ENCODE measurements around the gene MAN2B2. TPM values are rescaled to one million over a fixed set of nuclear protein-coding genes. Genes with fewer than 3 reads are reported as not detected.

Gene MAN2B2
- total and polyA plus RNA-seq, 2 of the 4 experiments (the other 2 are of a cell fraction): 13.4 to 34.1 TPM

DNA sequence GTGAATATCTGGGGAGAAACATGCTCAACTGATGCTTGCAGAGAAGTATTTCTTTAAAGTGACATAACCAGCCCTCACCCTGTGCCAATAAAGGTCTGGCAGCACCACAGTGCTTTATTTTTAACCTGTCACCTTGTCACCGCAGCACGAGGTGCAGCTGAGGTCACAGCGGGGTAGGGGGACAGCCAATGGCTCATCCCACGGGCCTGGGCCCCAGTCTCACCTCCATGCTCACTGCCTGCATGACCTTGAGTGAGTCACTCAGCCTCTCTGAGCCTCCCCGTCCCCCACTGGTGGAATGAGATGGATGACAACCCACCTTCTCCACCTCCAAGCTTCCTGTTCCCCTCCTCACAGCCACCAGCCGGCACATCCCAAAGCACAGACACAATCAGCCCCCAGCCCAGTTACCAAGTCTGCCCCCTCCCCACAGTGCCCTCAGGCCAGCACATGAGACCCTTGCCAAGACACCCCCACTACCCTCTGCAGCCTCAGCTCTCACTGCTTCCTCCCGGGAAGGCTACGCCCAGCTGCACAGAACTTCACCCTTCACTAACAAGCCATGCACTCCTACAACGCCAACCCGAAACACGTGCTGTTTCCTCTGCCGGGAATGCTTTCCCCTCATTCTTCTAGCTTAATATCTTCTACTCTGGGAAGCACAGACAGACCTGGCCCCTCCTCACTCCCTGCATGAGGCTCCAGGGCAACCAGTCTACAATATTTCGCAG, 24.9 kb upstream of the MAN2B2 start (continued):
- TF ChIP-seq FOS (IDR thresholded peaks at IDR 0.05; ENCODE audit: low read depth, low read length): no peak
- no peak for TF ChIP-seq MAZ (IDR thresholded peaks at IDR 0.05; ENCODE audit: borderline replicate concordance, low read depth, low read length)
- no peak for TF ChIP-seq POLR2A (IDR thresholded peaks at IDR 0.05; ENCODE audit: low read depth, low read length)

DNA sequence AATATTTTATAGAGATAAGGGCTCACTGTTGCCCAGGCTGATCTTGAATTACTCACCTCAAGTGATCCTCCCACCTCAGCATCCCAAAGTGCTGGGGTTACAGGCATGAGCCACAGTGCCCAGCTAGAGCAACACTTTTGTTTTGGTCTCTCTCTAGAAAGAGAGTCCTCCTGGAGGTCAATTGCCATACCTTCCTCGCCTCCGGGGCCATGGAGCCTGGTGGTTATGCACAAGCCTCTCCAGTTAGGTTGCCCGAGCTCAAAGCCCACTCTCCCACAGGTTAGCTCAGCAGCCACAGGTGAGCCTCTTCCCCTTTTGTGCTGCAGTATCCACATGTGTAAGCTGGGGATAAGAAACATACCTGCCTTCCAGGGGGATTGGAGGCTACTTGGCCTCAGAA, 24.2 kb upstream of the MAN2B2 start:
- H2BK15ac ChIP-seq (ENCODE audit: low read depth, low read length): no peak overlapping the region
- H3K9ac ChIP-seq (ENCODE audit: low read depth, low read length): no peak overlapping the region
- no peak overlapping the region for H3K18ac ChIP-seq (ENCODE audit: low read depth, low read length)
- no peaks in the 10 kb centered on the region for H3K9me1 ChIP-seq (ENCODE audit: insufficient read depth, low read length)
- no peak overlapping the region for H4K5ac ChIP-seq (ENCODE audit: low read depth, low read length)
- no peak overlapping the region for H3K4me3 ChIP-seq (ENCODE audit: insufficient read depth, low read depth, low read length)
- ChIA-PET POLR2A (ENCODE audit: unreplicated experiment) (no interaction called here), CTCF (no interaction called here)
- ATAC-seq (ENCODE audit: low read depth) (no peak), DNase-seq (no peak)
- H2AK9ac ChIP-seq (replicated peaks; ENCODE audit: low read depth, low read length, poor library complexity): no peak overlapping the region
- no peak overlapping the region for H2BK20ac ChIP-seq (ENCODE audit: low read depth, low read length)
- in situ Hi-C loops (cut with MboI; ENCODE audit: low sequenced_read_pairs): no loop called here
- no peak overlapping the region for H2BK120ac ChIP-seq (ENCODE audit: low read depth, low read length)
- no peak overlapping the region for H3K4me2 ChIP-seq (ENCODE audit: low read depth, low read length)
- no peak overlapping the region for H3K56ac ChIP-seq (ENCODE audit: extremely low read depth, insufficient read depth, low read length)
- no CpG with 5 or more reads among the region's 3 CpGs for WGBS, 2 experiments (ENCODE audit: extremely low coverage in 2 of 2, insufficient read length in 1 of 2)
- no peaks in the 10 kb centered on the region for H4K20me1 ChIP-seq (ENCODE audit: insufficient read depth, low read length)
- dilution Hi-C loops (cut with HindIII; ENCODE audit: low sequenced_read_pairs, unreplicated experiment): no loop called here
- no peak overlapping the region for H3K23ac ChIP-seq (ENCODE audit: low read depth, low read length)
- peaks cover 3% of the 10 kb centered on the region for H3K9me3 ChIP-seq (ENCODE audit: control insufficient read depth, insufficient read depth, low read length)
- H3K4ac ChIP-seq (ENCODE audit: low read depth, low read length): no peak overlapping the region
- no peaks in the 10 kb centered on the region for H3K79me1 ChIP-seq (ENCODE audit: low read depth in 1 of 2, low read length in 2 of 2)
- H4K8ac ChIP-seq (ENCODE audit: low read depth in 2 of 2, low read length in 2 of 2): no peak overlapping the region
- H3K4me1 ChIP-seq (ENCODE audit: control insufficient read depth, insufficient read depth, low read length): no peaks in the 10 kb centered on the region
- H3K27me3 ChIP-seq (ENCODE audit: control insufficient read depth, insufficient read depth, low read length): peaks cover 15% of the 10 kb centered on the region
- TF ChIP-seq, protein P1, sequence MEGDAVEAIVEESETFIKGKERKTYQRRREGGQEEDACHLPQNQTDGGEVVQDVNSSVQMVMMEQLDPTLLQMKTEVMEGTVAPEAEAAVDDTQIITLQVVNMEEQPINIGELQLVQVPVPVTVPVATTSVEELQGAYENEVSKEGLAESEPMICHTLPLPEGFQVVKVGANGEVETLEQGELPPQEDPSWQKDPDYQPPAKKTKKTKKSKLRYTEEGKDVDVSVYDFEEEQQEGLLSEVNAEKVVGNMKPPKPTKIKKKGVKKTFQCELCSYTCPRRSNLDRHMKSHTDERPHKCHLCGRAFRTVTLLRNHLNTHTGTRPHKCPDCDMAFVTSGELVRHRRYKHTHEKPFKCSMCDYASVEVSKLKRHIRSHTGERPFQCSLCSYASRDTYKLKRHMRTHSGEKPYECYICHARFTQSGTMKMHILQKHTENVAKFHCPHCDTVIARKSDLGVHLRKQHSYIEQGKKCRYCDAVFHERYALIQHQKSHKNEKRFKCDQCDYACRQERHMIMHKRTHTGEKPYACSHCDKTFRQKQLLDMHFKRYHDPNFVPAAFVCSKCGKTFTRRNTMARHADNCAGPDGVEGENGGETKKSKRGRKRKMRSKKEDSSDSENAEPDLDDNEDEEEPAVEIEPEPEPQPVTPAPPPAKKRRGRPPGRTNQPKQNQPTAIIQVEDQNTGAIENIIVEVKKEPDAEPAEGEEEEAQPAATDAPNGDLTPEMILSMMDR (conservative IDR thresholded peaks at IDR 0.05; ENCODE audit: low read depth, low read length): no peak
- TF ChIP-seq, protein P2, sequence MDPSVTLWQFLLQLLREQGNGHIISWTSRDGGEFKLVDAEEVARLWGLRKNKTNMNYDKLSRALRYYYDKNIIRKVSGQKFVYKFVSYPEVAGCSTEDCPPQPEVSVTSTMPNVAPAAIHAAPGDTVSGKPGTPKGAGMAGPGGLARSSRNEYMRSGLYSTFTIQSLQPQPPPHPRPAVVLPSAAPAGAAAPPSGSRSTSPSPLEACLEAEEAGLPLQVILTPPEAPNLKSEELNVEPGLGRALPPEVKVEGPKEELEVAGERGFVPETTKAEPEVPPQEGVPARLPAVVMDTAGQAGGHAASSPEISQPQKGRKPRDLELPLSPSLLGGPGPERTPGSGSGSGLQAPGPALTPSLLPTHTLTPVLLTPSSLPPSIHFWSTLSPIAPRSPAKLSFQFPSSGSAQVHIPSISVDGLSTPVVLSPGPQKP (IDR thresholded peaks at IDR 0.05; ENCODE audit: borderline replicate concordance, low read depth, low read length): no peak
- no peak for TF ChIP-seq BHLHE40 (IDR thresholded peaks at IDR 0.05; ENCODE audit: low read depth, low read length)
- no peak for TF ChIP-seq FOS (IDR thresholded peaks at IDR 0.05; ENCODE audit: low read depth, low read length)
- BruUV-seq (replicated peaks): no TSS peak
- H3K14ac ChIP-seq (replicated peaks; ENCODE audit: low read depth, low read length): no peak overlapping the region
- H2BK5ac ChIP-seq (ENCODE audit: low read depth, low read length, poor library complexity, severe bottlenecking): no peak overlapping the region
- no peak overlapping the region for H3K27ac ChIP-seq (ENCODE audit: insufficient read depth, low read length)
- no peak overlapping the region for H2AFZ ChIP-seq (replicated peaks; ENCODE audit: low read length, poor library complexity)
- no peaks in the 10 kb centered on the region for H3K36me3 ChIP-seq (ENCODE audit: control insufficient read depth, insufficient read depth, low read length)
- H2AK5ac ChIP-seq (ENCODE audit: low read depth, low read length): no peak overlapping the region
- intact Hi-C loops (cut with micrococcal nuclease): no loop called here
- H4K91ac ChIP-seq (ENCODE audit: insufficient read depth, low read depth, low read length): no peak overlapping the region

All from IMR-90 (cell line).